ENCODE data around the gene IFNE. TPM values are rescaled to one million over a fixed set of nuclear protein-coding genes. Genes with fewer than 3 reads are reported as not detected.
"Not testable (repeated sequence)": the region's sequence is repeated elsewhere in the genome, so short reads cannot be mapped to it uniquely, and the experiment has no call there.

Gene IFNE
- total RNA-seq, 1 donor from 2014 or later = 0.92 TPM

- DNase-seq (ENCODE audit: low read depth, low spot score) = no peak
Observed at GRCh38 chr9:21499912-21500311, 17.8 kb upstream of the IFNE start.

DNA sequence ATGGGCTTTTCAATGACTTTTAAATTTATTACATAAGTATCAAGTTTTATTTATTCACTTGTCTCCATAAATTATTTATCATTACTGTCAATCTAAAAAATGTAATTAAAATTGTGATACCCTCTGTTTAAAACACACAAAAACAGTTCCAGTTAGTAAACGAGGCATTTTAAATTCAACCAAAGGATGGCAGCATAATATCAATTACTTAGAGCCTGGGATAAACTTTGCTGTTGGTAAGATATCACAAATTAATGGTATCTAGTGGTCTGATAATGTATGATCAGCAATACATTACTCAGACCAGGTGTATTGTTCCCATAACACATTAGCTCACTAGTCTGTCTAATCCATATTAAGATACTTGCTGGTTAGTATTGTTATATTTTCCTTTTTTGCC is 9.6 kb upstream of the IFNE start:
- DNase-seq (ENCODE audit: low read depth, low spot score) = no peak

DNA sequence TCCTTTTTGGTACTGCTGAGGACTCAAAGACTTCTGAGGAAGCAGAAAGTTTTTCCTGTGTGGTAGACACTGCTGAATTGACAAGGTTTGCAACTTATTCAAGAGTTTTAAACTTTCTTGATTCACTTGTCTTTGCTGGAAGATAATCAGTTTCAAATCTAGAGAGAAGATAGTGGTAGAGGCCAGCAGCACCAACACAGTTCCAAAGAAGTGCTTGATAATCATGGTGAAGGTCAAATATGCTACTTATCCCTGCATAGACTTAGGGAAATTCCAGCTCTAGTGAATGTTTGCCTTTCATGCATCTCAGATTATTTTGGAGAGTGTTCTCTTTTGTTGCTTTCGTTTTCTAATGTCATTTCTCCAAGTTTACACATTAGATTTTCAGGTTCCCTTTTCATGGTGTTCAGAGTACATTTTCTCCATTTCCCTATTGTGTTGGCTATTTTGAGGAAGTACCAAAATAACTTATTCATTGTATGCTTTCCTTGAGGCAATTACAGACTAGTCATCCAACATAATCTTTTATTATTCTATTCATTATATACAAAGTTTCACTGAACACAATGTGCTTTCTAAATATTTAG is 550 bp downstream of the IFNE start:
- DNase-seq (ENCODE audit: low read depth, low spot score) = no peak

- DNase-seq (ENCODE audit: low read depth, low spot score) = no peak
Observed at GRCh38 chr9:21479152-21479702, 2.9 kb downstream of the IFNE start.

DNA sequence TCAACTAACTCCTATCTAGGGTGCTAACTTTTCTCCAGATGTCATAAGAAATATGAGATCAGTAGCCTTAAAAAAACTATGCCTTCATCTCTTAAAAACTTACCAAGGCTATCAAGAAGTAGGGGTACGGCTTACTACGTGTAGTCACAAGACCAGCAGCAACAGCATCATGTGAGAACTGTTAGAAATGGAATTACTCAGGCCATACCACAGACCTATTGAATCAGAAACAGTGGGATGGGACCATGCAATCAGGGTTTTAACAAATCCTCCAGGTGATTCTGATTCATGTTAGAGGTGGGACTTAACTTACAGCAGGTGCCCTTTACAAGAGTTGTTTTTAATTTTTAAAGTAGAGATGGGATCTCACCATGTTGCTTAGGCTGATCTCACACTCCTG is 4.6 kb downstream of the IFNE start:
- DNase-seq (ENCODE audit: low read depth, low spot score) = no peak

- no peak for DNase-seq (ENCODE audit: low read depth, low spot score)
Observed at GRCh38 chr9:21473236-21473635, 8.9 kb downstream of the IFNE start.

GRCh38 chr9:21470126-21470525 is 12.0 kb downstream of the IFNE start:
- no peak for DNase-seq (ENCODE audit: low read depth, low spot score)

- DNase-seq (ENCODE audit: low read depth, low spot score) = peak; percentile 27
Observed at GRCh38 chr9:21465859-21466518, 16.1 kb downstream of the IFNE start.

- no peak for DNase-seq (ENCODE audit: low read depth, low spot score)
Observed at GRCh38 chr9:21465138-21465537, 17.0 kb downstream of the IFNE start.

- DNase-seq (ENCODE audit: low read depth, low spot score) = no peak
Observed at GRCh38 chr9:21461377-21461776, 20.7 kb downstream of the IFNE start.

- no peak for DNase-seq (ENCODE audit: low read depth, low spot score)
Observed at GRCh38 chr9:21455320-21455719, 26.8 kb downstream of the IFNE start.

DNA sequence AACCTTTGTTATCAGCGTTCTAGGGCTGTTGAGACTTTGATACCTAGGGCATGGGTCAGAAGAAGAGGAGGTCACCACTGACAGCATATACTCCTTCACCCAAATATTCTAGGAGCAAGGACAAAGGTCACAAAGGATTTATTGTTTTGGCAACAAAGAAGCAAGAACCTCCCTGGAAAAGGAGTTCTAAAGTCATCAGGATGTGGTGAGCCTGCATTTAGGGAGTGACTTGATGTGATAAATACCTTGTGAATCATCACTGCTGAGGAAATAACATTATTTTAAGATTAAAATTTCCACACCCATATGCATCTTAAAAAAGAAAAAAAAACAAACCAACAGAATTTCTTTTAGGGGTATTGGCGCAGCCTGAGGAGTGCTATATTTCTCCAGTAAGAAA is 28.0 kb downstream of the IFNE start:
- no peak for DNase-seq (ENCODE audit: low read depth, low spot score)

DNA sequence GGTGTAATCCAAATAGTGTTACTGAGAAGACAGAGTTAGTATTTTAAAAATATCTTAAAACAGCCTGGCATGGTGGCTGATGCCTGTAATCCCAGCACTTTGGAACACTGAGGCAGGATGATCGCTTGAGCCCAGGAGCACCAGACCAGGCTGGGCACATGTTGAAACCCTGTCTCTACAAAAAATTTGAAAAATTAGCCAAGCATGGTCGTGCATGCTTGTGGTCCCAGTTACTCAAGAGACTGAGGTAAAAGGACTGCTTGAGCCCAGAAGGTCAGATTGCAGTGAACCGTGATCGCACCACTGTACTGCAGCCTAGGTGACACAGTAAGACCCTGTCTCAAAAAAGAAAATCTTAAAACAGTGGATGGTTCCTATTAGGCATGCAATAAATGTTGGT is 29.4 kb downstream of the IFNE start:
- no peak for DNase-seq (ENCODE audit: low read depth, low spot score)

DNA sequence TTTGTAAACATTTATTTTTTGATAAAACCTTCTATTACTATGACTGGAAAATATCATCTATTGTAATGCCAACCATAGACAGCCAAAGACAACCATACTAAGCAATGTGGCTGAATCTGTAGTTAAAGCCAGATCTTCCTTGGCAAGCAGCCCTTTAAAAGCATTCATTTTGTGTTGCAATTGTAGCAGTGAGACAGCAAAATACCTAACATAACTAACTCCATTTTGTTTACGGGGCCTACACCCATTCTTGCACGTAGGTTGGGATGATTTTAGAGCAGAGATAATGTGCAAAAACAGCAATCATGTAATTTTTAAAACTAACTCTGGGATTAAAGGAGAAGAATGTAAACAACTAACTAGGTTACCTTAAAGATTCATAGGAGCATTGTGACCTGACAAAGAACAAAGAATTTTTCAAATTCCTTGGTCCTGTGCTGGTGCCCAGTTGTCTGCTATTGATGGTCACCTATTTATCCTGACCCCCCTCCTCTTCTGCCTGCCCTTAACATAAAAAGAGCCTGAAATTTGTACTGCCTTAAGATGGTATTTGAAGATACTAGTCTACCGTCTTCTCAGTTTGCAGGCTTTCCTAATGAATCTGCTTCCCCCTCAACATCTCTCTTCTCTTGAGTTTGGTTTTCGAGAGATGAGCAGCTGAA is 31.2 kb downstream of the IFNE start:
- DNase-seq (ENCODE audit: low read depth, low spot score) = no peak

- DNase-seq (ENCODE audit: low read depth, low spot score) = not testable (repeated sequence)
Observed at GRCh38 chr9:21449312-21449711, 32.8 kb downstream of the IFNE start.

DNA sequence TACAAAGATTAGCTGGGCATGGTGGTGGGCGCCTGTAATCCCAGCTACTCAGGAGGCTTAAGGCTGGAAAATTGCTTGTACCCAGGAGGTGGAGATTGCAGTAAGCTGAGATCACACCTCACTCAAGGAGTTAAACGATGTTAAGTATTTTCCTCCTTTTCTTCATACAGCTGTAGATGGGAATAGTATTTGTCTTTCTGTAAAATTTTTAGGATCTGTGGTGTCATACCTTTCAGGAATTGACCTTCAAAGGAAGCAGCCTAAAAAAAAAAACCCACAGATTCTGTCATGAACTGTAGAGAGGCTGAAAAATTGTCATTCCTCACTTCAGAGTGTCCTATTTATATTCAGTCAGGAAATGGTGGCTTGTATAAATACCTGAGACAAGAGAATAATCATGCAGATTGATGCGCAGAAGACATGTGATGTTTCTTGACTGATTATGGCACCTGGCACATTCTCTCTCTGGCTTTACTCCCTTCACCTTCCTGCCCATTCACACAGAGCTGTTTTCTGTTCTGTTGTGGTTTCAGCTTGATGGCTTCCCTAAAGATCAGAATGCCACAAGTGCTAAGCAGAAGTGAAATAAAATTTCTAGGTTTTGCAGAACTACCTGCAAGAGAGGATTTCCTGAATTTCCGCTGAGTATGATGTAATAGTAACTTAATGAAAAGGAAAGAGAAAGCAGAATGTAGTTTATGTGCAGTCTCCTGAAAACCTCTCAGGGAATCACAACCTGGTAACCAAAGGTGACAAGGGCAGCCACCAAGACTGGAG is 38.1 kb downstream of the IFNE start:
- no peak for DNase-seq (ENCODE audit: low read depth, low spot score)

DNA sequence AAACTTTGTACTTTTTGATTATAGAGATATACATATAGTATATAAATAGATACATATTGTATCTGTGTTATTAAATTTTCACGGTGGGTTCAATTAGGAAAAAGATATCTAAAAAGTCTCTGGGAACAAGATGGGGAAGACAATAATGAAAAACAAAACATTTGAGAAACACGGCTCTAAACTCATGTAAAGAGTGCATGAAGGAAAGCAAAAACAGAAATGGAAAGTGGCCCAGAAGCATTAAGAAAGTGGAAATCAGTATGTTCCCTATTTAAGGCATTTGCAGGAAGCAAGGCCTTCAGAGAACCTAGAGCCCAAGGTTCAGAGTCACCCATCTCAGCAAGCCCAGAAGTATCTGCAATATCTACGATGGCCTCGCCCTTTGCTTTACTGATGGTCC is 42.0 kb downstream of the IFNE start, which contains the start of gene IFNA1:
Gene IFNA1, plus strand, starts transcription at position 301 of the 400 bp plus-strand sequence. Its CDS starts 69 bp downstream, at position 370.
- DNase-seq (ENCODE audit: low read depth, low spot score) = no peak

- DNase-seq (ENCODE audit: low read depth, low spot score) = not testable (repeated sequence)
Observed at GRCh38 chr9:21435015-21435383, 47.1 kb downstream of the IFNE start.

- peak; percentile 44 for DNase-seq (ENCODE audit: low read depth, low spot score)
Observed at GRCh38 chr9:21434202-21435014, 47.7 kb downstream of the IFNE start.

- no peak for DNase-seq (ENCODE audit: low read depth, low spot score)
Observed at GRCh38 chr9:21432672-21433425, 49.3 kb downstream of the IFNE start.
